K562 (cell line): ENCODE data around the gene G6PC3. TPM values are rescaled to one million over a fixed set of nuclear protein-coding genes. Genes with fewer than 3 reads are reported as not detected.

Experiments
- ARID3B ChIP-seq: fragments of 250-450 bp; sonication (Bioruptor Pico); IDR thresholded peaks from 2 replicates; pipeline ENCODE4 v1.4.0; 2020; ENCODE audit warnings: borderline replicate concordance
- BRD4 ChIP-seq: fragments of 200-600 bp; sonication (generic); IDR thresholded peaks from 2 replicates; pipeline ENCODE4 v1.6.1; 2017; ENCODE audit warnings: inconsistent platforms
- E2F6 ChIP-seq, 2 experiments: IDR thresholded peaks; 2 replicates each; pipeline ENCODE4 v1.6.1; 2011; ENCODE audit warnings: borderline replicate concordance in 1 of 2, control low read depth in 1 of 2, low read depth in 1 of 2, low read length in 1 of 2, mild to moderate bottlenecking in 1 of 2, mixed read lengths in 1 of 2, moderate library complexity in 1 of 2; ENCODE audit not compliant: insufficient read depth in 1 of 2, insufficient read length in 1 of 2, poor library complexity in 1 of 2, severe bottlenecking in 1 of 2; ENCODE audit errors: extremely low read depth in 1 of 2
- EGR1 ChIP-seq: fragments of 450-650 bp; conservative IDR thresholded peaks from 2 replicates; pipeline ENCODE4 v1.6.1; 2017; ENCODE audit warnings: mild to moderate bottlenecking
- ELF4 ChIP-seq: fragments of 450-650 bp; formaldehyde crosslinking; IDR thresholded peaks from 2 replicates; pipeline ENCODE4 v1.4.0; 2022; ENCODE audit warnings: missing genetic modification characterization
- ETV5 ChIP-seq: sonication (generic); formaldehyde crosslinking; IDR thresholded peaks from 2 replicates; pipeline ENCODE4 v1.4.0; 2020; ENCODE audit warnings: low read depth, mild to moderate bottlenecking, missing genetic modification reagents
- JUN ChIP-seq, 2 experiments: sonication (generic) in 1 of 2; formaldehyde crosslinking in 1 of 2; IDR thresholded peaks; 2 replicates each; pipeline versions ENCODE4 v1.6.1 to v1.8.0; 2012 to 2022; ENCODE audit warnings: borderline replicate concordance in 2 of 2, mild to moderate bottlenecking in 2 of 2, improper control_type of control experiment in 1 of 2, low read depth in 1 of 2, low read length in 1 of 2, missing genetic modification reagents in 1 of 2
- MTA2 ChIP-seq: fragments of 450-650 bp; IDR thresholded peaks from 2 replicates; pipeline ENCODE4 v1.6.1; 2016; ENCODE audit warnings: low read depth
- MTA3 ChIP-seq: fragments of 450-650 bp; formaldehyde crosslinking; IDR thresholded peaks from 2 replicates; pipeline ENCODE4 v1.6.1; 2017; ENCODE audit warnings: mild to moderate bottlenecking, borderline replicate concordance
- MYBL2 ChIP-seq, 2 experiments: fragments of 450-650 bp in 1 of 2; sonication (generic) in 1 of 2; formaldehyde crosslinking in 1 of 2; IDR thresholded peaks; 2 replicates each; pipeline versions ENCODE4 v1.6.1 to v1.8.1; 2017 to 2022; ENCODE audit warnings: borderline replicate concordance in 1 of 2, inconsistent platforms in 1 of 2, low read depth in 1 of 2, mild to moderate bottlenecking in 1 of 2, missing genetic modification reagents in 1 of 2, moderate library complexity in 1 of 2
- NFE2L1 ChIP-seq: fragments of 450-650 bp; IDR thresholded peaks from 2 replicates; pipeline ENCODE4 v1.6.1; 2016; ENCODE audit warnings: missing genetic modification characterization, low read depth, mild to moderate bottlenecking, missing compliant biosample characterization, moderate library complexity, borderline replicate concordance
- PCBP2 ChIP-seq: fragments of 200-400 bp; formaldehyde crosslinking; IDR thresholded peaks from 2 replicates; pipeline ENCODE4 v1.6.1; 2018; ENCODE audit warnings: low read length, low read depth, mild to moderate bottlenecking, moderate library complexity; ENCODE audit not compliant: poor library complexity, severe bottlenecking
- PHF20 ChIP-seq: fragments of 450-650 bp; IDR thresholded peaks from 2 replicates; pipeline ENCODE4 v1.6.1; 2018; ENCODE audit not compliant: partially characterized antibody
- PURB ChIP-seq: sonication (generic); formaldehyde crosslinking; IDR thresholded peaks from 2 replicates; pipeline ENCODE4 v1.9.0; 2021; ENCODE audit warnings: low read depth, mild to moderate bottlenecking, missing genetic modification reagents
- ZC3H4 ChIP-seq: sonication (generic); formaldehyde crosslinking; IDR thresholded peaks from 2 replicates; pipeline ENCODE4 v1.9.0; 2021; ENCODE audit warnings: missing genetic modification reagents, borderline replicate concordance
- ZHX1 ChIP-seq: fragments of 150-350 bp; conservative IDR thresholded peaks from 2 replicates; pipeline ENCODE4 v1.6.1; 2014; ENCODE audit warnings: low read length
- ZNF445 ChIP-seq: fragments of 250-450 bp; sonication (Bioruptor Pico); IDR thresholded peaks from 2 replicates; pipeline ENCODE4 v1.4.0; 2020; ENCODE audit warnings: low read depth, mild to moderate bottlenecking, moderate library complexity
- ZNF639 ChIP-seq, 2 experiments: fragments of 200-800 bp in 1 of 2; sonication (Bioruptor generic) in 1 of 2; sonication (generic) in 1 of 2; formaldehyde crosslinking in 1 of 2; IDR thresholded peaks in 1 of 2; conservative IDR thresholded peaks in 1 of 2; 2 replicates each; pipeline versions ENCODE4 v1.5.0 to v1.6.1; 2016 to 2020; ENCODE audit warnings: missing compliant biosample characterization in 1 of 2, missing genetic modification characterization in 1 of 2, missing genetic modification reagents in 1 of 2
- polyA plus RNA-seq, 8 experiments: library from polyadenylated mRNA; depleted of rRNA in 4 of 8; stranded (reverse) in 5 of 8; unstranded in 3 of 8; fragments of >200 nt; fragmentation: Nextera tagmentation in 2 of 8; fragmentation: Illumina TruSeq in 1 of 8; extraction: Ambion mirVana in 2 of 8; extraction: Trizol in 1 of 8; gene quantifications; 2 replicates each; pipeline versions ENCODE4 v1.2.1 to v1.2.3, GENCODE V29; 2011 to 2014; ENCODE audit warnings: inconsistent platforms in 1 of 8, missing spikeins in 1 of 8
- total RNA-seq, 7 experiments: library from RNA; depleted of rRNA in 6 of 7; stranded (reverse); fragments of >200 nt in 6 of 7; fragmentation: Illumina TruSeq in 2 of 7; extraction: Trizol in 2 of 7; gene quantifications; 2 replicates each; pipeline versions ENCODE4 v1.2.1 to v1.2.3, GENCODE V29; 2011 to 2021; ENCODE audit warnings: low replicate concordance in 1 of 7

Gene G6PC3
- total and polyA plus RNA-seq, 9 of the 15 experiments (the other 6 are each of a cell fraction or from before 2014, with no cell fraction given): 10.4 to 57.8 (median 31.1) TPM

- TF ChIP-seq ZC3H4 (CRISPR knock-in tag) (no peak), PCBP2 (no peak), PURB (CRISPR knock-in tag) (no peak), JUN (IDR thresholded peaks at IDR 0.05; ENCODE audit: borderline replicate concordance, low read depth, low read length) (peak; percentile 12; the same call in 1 of the 2 replicates), JUN (CRISPR knock-in tag; IDR thresholded peaks at IDR 0.05; ENCODE audit: borderline replicate concordance) (no peak), E2F6 (IDR thresholded peaks at IDR 0.05; ENCODE audit: borderline replicate concordance in 1 of 2, extremely low read depth in 1 of 2, insufficient read depth in 1 of 2, insufficient read length in 1 of 2, low read depth in 1 of 2, low read length in 1 of 2, poor library complexity in 1 of 2, severe bottlenecking in 1 of 2) (no peak), MTA2 (no peak), ARID3B (CRISPR knock-in tag) (no peak), MTA3 (no peak; the same call in 1 of the 2 replicates), ELF4 (CRISPR knock-in tag) (no peak), ZNF445 (CRISPR knock-in tag) (no peak), ZNF639 (CRISPR knock-in tag; conservative IDR thresholded peaks at IDR 0.05 in 1 of 2, IDR thresholded peaks at IDR 0.05 in 1 of 2) (peak in 1 of 2 experiments; percentile 26; a peak in 1 of 4 replicates), ZHX1 (no peak), EGR1 (no peak), ETV5 (peak; percentile 59; the same call in 1 of the 2 replicates), NFE2L1 (tag) (no peak), MYBL2 (IDR thresholded peaks at IDR 0.05; ENCODE audit: low read depth) (no peak), MYBL2 (CRISPR knock-in tag; IDR thresholded peaks at IDR 0.05; ENCODE audit: borderline replicate concordance) (no peak), BRD4 (no peak), PHF20 (no peak)
Observed at GRCh38 chr17:44110823-44111633, 40.5 kb downstream of the G6PC3 start (continued).
